Measurements from ENCODE around the gene C19orf25.

DNA sequence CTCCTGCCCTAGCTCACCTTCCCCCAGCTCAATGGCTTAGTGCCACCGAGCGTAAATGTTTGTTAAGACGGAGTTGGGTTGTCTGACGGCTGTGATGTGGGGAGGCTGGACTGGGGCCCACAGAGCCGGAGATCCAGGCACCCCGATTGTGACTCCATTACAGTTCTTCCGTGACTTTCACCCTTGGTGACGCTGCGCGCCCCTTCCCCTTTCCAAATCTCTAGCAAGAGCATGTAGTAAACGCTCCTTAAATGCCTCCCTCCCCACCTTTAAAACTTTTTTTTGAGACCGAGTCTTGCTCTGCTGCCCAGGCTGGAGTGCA is 12.8 kb upstream of the C19orf25 start:
- TF ChIP-seq, protein P1, sequence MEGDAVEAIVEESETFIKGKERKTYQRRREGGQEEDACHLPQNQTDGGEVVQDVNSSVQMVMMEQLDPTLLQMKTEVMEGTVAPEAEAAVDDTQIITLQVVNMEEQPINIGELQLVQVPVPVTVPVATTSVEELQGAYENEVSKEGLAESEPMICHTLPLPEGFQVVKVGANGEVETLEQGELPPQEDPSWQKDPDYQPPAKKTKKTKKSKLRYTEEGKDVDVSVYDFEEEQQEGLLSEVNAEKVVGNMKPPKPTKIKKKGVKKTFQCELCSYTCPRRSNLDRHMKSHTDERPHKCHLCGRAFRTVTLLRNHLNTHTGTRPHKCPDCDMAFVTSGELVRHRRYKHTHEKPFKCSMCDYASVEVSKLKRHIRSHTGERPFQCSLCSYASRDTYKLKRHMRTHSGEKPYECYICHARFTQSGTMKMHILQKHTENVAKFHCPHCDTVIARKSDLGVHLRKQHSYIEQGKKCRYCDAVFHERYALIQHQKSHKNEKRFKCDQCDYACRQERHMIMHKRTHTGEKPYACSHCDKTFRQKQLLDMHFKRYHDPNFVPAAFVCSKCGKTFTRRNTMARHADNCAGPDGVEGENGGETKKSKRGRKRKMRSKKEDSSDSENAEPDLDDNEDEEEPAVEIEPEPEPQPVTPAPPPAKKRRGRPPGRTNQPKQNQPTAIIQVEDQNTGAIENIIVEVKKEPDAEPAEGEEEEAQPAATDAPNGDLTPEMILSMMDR (IDR thresholded peaks at IDR 0.05) = no peak
- no peak for TF ChIP-seq POLR2AphosphoS5 (IDR thresholded peaks at IDR 0.05; ENCODE audit: low read depth, low read length)
- TF ChIP-seq, protein P2, sequence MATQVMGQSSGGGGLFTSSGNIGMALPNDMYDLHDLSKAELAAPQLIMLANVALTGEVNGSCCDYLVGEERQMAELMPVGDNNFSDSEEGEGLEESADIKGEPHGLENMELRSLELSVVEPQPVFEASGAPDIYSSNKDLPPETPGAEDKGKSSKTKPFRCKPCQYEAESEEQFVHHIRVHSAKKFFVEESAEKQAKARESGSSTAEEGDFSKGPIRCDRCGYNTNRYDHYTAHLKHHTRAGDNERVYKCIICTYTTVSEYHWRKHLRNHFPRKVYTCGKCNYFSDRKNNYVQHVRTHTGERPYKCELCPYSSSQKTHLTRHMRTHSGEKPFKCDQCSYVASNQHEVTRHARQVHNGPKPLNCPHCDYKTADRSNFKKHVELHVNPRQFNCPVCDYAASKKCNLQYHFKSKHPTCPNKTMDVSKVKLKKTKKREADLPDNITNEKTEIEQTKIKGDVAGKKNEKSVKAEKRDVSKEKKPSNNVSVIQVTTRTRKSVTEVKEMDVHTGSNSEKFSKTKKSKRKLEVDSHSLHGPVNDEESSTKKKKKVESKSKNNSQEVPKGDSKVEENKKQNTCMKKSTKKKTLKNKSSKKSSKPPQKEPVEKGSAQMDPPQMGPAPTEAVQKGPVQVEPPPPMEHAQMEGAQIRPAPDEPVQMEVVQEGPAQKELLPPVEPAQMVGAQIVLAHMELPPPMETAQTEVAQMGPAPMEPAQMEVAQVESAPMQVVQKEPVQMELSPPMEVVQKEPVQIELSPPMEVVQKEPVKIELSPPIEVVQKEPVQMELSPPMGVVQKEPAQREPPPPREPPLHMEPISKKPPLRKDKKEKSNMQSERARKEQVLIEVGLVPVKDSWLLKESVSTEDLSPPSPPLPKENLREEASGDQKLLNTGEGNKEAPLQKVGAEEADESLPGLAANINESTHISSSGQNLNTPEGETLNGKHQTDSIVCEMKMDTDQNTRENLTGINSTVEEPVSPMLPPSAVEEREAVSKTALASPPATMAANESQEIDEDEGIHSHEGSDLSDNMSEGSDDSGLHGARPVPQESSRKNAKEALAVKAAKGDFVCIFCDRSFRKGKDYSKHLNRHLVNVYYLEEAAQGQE (IDR thresholded peaks at IDR 0.05; ENCODE audit: low read depth, low read length) = no peak

All from SK-N-SH (cell line).